GM11168 (cell line): ENCODE data around the gene TAS2R20.
"Not testable (repeated sequence)": the region's sequence is repeated elsewhere in the genome, so short reads cannot be mapped to it uniquely, and the experiment has no call there.

ENCODE experiments used
- in situ Hi-C: fragments of 300-500 bp; cut with MboI; formaldehyde crosslinking; loops from one replicate; pipeline ENCODE4 v1.12.0; 2022; ENCODE audit warnings: low sequenced_read_pairs; ENCODE audit not compliant: unreplicated experiment

Gene TAS2R20, protein sequence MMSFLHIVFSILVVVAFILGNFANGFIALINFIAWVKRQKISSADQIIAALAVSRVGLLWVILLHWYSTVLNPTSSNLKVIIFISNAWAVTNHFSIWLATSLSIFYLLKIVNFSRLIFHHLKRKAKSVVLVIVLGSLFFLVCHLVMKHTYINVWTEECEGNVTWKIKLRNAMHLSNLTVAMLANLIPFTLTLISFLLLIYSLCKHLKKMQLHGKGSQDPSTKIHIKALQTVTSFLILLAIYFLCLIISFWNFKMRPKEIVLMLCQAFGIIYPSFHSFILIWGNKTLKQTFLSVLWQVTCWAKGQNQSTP

DNA sequence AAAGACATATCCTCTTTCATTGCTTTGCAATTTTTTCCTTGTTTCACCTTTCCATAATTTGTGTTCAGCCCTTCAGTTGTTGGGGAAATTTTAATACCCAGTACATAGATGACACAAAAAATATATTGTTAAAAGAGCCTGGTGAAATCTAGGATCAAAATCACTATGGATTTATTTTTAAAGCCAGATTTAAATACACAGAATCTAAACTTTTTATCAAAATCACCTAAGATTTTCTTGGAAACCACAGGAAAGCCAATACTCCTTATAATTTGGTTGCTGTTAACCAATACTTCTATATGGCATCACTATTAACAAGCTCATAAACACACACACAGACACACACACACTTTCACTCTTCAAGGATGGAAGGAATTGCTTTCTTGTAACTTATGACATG is at the start of gene TAS2R20:
Gene TAS2R20 (minus strand): TSS at position 101 of the 400 bp plus-strand sequence. CDS start 429 bp downstream, outside the sequence.
- in situ Hi-C loops: no loop called here

DNA sequence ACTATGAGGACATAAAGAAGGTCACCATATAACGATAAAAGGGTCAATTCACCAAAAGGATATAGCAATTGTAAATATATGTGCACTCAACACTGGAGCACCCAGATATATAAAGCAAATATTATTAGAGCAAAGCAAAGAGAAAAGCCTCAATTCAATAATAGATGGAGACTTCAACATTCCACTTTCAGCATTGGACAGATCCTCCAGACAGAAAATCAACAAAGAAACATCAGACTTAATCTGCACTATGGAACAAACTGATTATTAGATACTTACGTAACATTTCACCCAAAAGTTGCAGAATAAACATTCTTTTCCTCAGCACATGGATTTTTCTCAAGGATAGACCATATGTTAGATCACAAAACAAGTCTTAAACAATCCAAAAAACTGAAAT is 43.3 kb upstream of the TAS2R20 start:
- in situ Hi-C loops: not testable (repeated sequence)

DNA sequence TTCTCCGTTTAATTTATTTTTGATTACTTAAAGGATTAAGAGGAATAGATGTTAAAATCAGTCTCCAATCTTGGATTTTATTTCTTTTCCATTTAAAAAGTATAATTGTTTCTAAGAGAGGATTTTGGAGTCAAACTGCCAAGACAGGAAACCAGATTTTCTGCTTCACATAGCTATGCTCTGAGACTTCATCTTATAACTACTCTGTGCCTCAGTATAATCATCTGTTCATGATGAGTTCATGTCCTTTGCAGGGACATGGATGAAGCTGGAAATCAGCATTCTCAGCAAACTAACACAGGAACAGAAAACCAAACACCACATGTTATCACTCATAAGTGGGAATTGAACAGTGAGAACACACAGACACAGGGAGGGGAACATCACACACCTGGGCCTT is 42.1 kb upstream of the TAS2R20 start:
- in situ Hi-C loops: no loop called here

DNA sequence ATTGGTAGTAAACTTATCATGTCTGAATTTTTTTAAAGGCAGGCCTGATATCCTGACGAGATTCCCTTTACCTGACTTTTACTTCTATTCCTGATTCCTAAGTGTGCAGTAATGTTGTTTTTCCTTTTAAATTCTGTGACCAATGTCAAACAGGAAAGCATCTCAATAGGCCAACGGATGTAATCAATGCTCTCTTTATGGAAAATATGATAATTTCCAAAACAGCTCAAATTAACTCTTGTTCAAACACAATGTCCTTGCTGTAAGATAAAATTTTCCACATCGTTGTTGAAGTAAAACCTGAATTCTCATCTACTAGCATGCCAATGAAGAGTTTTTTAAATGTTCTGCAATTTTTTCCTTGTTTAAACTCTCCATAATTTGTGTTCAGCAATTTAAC is 41.1 kb upstream of the TAS2R20 start:
- in situ Hi-C loops: no loop called here

DNA sequence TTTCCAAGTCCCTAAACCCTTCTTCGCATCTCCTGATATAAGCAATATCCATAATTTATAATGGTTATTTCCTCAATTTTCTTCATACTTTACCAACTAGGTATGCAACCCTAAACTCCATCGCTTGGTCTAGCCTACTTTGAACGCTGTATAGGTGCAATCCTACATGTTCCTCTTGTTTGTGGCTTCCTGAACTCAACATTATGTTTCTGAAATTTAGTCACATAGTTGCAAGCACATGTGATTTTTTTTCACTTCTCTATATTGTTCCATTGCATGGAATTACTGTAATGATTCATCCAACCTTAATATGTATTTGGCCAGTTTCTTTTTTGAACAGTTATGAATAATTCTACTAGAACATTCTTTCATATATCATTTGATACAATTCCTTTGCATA is 35.9 kb upstream of the TAS2R20 start:
- in situ Hi-C loops: not testable (repeated sequence)

DNA sequence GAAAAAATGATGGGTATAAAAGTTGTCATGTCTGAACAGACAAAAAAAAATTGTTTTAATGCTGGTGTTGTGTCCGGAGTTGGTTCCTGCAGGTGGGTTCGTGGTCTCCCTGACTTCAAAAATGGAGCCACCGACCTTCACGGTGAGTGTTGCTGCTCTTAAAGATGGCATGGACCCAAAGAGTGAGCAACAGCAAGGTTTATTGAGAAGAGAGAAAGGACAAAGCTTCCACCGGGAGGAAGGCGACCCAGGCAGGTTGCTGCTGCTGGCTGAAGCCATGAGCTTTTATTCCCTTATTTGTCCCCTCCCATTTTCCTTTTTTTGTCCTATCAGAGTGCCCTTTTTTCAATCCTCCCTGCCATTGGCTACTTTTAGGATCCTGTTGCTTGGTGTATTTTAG is 33.2 kb upstream of the TAS2R20 start, which contains the start of gene TAS2R31:
Gene TAS2R31 (minus strand): TSS at position 101 of the 400 bp plus-strand sequence. CDS start 72 bp downstream, at position 29.
- in situ Hi-C loops: no loop called here

DNA sequence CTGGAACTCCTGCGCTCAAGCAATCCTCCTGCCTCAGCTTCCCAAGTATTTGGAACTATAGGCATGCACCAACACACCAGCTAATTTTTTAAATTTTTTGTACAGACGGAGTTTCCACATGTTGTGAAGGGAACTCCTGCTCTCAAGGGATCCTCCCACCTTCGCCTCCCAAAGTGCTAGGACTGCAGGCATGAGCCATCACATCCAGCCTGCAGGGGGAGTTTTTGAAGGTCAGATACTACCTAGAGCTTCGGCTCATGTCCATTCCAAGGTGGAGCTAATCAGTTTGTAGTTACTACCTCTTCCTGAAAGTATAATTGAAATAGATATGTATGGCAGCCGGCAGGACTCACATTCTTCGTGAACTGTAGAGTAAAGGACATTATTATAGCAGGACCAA is 28.0 kb upstream of the TAS2R20 start:
- in situ Hi-C loops: no loop called here

DNA sequence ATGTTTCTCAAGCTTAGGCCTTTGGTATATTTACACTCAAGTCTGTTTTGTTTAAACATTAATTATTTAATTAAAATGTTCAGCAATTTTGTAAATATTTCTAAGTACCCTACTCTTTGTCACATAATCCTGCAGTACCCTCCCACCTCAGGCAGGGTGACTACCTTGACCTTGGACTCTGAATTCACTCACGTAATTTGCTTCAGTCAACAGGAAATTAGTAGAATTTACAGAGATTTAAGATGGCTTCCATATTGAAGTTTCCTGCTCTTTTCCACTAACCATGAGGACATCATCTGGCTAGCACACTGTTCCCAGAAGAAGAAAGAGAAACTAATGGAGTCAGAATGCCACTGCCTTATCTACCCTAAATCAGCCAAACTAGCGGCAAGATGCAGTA is 25.3 kb upstream of the TAS2R20 start:
- in situ Hi-C loops: no loop called here

DNA sequence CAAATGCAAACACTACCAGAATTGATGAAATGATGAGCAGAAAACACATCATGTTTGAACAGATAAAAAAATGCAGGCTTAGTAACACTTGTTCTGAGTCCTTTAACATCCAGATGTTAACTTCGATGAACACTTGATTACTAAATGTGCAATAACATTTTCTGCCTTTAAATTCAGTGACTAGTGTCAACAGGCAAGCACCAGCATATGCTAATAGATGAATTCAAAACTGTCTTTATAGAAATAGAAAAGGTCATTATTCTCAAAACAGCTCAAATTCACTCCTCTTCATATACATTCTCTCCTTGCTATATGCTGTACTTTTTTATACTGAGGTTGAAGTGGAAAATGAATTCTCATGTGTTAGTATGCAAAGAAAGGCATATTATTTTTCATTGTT is 24.4 kb upstream of the TAS2R20 start, which contains the start of gene TAS2R19:
Gene TAS2R19 (minus strand): TSS at position 101 of the 400 bp plus-strand sequence. CDS start 49 bp downstream, at position 52.
- in situ Hi-C loops: no loop called here

DNA sequence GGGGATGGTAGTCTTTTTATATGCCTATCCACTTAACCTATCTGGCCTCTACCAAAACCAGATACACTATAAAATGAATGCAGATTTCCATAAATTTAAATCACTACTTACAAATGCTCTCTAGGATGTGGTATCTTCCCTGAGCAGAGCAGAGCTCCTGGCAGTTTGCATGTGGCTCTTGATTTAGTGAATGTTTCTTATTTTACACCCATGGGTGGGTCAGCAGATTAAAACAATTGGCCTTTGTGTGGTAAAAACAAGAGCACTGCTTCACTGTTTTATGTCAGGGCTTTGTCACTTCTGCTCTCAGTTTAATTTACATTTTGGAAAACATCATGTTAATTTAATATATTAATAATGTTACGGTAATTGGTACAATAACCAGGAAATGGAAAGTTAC is 18.8 kb upstream of the TAS2R20 start:
- in situ Hi-C loops: loop anchor here (5.0 kb wide), 1 partner anchor 55 kb away; no protein-coding TSS in a partner anchor

DNA sequence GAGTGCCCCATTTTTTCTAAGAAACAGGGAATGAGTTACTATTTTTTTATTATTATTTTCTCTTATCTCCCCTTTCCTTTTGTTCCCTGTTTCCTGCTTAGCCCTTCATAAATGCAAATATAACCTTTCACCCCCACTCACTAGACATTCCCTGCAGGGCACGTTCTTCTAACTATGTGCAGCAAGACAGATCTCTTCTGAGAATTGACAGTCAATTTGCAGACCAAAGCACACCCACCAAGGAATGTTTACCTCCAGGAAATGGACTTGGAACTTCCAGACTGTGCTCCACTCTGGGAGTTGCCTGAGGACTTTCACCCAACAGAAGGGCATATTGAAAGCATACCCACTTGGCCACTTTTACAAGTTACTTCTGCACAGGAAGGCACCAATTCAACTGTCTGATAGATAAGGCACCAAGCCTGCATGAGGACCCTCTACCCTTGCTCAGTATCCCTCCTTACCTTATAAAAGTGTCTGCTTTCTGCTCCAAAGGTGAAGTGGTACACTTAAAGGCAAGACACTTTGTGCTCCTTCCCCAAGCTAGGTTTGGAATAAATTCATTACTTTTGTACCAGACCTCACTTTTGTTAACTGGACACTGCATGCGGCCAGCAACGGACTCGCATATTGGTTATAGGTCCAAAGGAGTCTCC is 17.8 kb upstream of the TAS2R20 start:
- in situ Hi-C loops: loop anchor here (5.0 kb wide), 1 partner anchor 56 kb away; no protein-coding TSS in a partner anchor

DNA sequence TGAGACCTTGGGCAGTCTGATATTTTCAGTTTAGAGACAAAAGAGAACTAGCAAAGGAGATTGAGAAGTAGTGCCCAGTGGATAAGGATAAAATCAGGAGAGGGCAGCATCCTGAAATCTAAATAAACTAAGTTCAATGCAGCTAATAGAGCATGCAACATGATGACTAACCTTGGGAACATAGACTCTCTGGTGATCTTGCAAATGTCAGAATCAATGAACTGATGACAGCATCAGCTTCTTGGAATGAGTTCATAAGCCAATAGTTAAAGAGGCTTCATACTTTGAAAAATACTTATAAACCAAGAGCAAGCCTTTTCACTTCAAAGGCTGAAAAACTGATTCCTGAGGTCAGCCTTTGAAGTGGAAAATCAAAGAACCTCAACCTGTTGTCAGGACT is 16.1 kb upstream of the TAS2R20 start:
- in situ Hi-C loops: no loop called here

DNA sequence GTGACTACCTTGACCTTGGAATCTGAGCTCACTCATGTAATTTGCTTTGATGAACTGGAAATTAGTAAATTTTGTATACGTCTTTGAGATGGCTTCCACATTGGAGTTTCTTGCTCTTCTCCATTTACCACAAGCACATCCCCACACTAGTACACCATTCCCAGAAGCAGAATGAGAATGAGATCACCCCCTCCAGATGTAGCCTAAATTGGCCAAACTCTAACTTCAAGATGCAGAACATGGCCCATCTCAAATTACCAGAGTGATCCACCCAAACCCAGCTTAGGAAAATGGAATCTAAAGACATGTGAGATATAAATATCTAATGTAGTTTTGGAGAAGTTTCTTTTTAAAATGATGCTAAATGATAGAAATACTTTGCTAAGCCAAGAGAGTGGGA is 9.5 kb upstream of the TAS2R20 start:
- in situ Hi-C loops: no loop called here

DNA sequence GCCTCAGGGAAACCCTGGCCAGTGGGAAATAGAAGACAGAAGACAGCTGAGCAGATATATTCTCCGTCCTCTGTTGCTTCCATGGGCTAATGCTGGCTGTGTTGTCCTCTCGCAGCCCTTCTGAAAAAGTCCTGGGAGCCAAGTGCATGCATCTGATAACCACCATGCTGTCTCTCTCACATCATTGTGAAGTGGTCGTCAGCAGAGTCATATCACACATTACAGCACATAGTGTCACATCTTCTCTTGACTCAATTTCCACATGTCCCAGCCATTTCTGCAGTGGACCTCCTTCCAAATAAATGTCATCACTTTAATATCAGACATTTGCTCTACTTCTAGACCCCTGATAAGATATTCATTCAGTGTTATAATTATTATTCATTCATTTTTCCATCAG is 3.8 kb downstream of the TAS2R20 start:
- in situ Hi-C loops: no loop called here

DNA sequence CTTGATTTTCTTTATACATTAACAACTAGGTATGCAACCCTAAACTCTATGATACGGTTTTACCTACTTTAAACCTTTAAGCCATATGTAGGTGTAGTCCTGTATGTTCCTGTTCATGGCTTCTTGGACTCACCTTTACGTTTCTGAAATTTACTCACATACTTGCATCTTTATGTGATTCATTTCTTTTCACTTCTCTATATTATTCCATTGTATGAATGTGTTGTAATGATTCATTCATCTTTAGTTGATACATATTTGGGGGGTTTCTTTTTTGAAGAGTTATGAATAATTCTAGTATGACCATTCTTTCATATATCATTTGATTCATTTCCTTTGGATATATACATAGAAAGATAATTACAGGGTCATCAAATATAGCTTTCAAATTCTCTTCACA is 9.0 kb downstream of the TAS2R20 start:
- in situ Hi-C loops: no loop called here

DNA sequence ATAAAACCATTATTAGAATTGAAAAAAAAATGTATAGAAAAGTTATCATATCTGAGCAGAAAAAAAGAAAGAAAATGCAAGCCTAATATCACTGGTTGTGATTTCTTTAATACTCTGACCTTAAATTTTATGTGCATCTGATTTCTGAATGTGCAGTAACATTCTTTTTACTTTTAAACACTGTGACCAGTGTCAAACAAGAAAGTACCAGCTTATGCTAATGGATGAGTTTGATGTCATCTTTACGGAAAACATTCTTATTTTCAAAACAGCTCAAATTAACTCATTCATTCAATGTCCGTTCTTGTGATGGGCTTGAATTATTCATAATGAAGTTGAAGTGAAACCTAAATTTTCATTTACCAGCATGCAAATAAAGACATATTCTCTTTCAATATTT is 11.3 kb downstream of the TAS2R20 start, which contains the start of gene TAS2R50:
Gene TAS2R50 (minus strand): TSS at position 101 of the 400 bp plus-strand sequence. CDS start 52 bp downstream, at position 49.
- in situ Hi-C loops: no loop called here

DNA sequence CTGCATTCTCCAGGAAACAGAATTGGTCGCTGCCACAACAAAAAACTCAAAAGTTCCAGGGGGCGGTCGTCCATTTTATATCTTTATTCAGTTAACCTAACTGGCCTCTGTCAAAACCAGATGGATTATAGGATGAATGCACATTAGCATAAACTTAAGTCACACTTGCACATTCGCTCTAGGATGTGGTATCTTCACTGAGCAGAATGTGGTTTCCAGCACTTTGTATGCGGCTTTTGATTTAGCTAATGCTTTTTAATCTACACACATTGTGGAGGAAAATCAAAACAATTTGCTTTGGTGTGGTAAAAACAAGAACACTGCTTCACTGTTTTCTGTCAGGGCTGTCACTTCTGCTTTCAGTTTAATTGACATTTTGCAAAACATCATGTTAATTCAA is 15.9 kb downstream of the TAS2R20 start:
- in situ Hi-C loops: no loop called here

DNA sequence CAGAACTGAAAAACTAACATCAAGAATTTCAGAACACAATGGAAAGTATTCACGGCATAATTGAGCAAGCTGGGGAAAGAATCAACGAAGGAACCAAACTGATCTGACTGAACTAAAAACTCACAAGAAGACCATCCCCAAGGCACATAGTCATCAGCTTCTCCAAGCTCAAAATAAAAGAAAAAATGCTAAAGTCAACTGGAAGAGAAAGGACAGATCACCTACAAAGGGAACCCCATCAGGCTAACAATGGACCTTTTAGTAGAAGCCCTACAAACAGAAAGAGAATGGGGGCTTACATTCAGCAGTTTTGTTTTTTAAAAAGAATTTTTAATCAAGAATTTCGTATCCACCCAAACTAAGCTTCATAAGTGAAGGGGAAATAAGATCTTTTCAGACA is 23.1 kb downstream of the TAS2R20 start:
- in situ Hi-C loops: no loop called here

DNA sequence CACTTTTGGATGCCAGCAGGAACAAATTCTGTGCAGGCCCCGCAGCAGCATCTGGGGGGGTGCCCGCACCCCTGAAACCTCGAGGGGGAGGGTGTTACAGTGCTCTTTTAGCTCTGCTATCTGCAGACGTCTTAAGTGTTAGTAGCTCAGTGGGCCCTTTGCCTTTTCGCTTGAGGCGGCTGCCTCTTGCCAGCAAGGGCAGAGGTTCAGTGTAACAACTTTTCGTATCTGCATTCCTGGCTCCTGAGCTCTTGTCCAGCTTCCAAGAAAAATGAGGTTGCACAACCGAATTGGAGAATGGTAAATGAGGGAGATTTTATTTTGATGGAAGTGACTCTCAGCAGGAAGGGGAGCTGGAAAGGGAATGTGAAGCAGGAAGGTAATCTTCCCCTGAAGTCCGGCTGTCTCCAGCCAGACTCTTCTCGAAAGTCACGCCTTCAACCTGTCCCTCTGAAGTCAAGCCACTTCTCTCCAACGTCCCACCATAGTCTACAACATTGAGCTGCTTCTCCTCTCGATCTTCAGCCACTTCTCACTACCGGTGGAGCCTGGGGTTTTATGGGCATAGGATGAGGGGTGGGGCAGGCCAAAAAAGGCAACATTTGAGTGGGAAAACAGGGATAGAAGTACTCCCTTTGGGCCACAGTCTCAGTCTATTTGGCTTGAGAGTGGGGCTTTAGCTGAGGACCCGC is 29.2 kb downstream of the TAS2R20 start:
- in situ Hi-C loops: no loop called here

DNA sequence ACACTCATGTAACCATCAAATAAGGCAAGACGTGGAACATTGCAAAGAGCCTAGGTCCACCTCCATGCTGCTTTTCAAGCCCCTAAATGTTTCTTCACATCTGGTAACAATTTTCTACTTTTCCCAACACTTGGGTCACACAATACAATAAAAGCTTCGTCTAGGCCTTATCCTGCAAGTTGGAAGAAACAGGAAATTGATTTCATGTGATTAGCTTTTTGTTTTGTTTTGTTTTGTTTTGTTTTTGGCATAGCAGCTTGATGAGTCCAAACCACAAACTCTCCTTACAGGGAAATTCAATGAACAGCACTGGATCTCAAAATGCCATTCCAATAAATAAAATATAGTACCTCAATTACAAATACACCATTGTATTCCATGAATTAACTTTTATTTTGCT is 30.7 kb downstream of the TAS2R20 start:
- in situ Hi-C loops: no loop called here

DNA sequence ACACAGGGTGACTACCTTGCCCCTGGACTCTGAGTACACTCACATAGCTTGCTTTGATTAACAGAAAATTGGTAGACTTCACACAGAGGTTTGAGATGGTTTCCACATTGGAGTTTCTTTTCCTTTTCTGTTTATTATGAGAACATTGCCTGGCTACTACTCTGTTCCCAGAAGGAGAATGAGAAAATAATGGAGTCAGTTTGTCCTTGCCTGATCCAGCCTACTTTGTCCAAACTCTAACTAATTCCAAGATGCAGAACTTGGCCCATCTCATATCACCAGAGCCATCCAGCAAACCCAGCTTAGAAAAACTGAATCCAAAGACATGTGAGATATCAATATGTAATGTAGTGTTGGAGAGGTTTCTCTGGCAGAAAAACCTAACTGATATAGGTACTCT is 31.8 kb downstream of the TAS2R20 start:
- in situ Hi-C loops: no loop called here
